ENCODE results near the gene RASD1.

RASD1 gene

DNA sequence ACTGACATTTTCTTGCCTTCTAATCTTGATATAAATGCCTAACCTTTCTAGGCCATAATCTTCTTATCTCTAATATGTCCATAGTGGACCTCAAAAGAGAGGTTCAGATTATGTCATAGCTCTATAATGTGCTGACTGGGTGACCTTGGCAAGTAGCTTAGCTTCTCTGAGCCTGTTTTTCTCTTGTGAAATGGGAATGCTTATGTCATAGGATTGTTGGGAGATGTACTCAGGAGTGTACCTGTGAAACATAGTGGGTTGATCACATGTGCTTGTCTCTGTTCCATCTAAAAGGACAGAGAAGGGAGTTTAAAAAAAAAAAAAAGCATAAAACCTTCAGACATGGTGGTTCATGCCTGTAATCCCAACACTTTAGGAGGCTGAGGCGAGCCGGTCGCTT, 17.0 kb downstream of the RASD1 start:
- no peak for TF ChIP-seq SPI1 (IDR thresholded peaks at IDR 0.05; ENCODE audit: borderline replicate concordance, low read depth)
- TF ChIP-seq, protein P1, sequence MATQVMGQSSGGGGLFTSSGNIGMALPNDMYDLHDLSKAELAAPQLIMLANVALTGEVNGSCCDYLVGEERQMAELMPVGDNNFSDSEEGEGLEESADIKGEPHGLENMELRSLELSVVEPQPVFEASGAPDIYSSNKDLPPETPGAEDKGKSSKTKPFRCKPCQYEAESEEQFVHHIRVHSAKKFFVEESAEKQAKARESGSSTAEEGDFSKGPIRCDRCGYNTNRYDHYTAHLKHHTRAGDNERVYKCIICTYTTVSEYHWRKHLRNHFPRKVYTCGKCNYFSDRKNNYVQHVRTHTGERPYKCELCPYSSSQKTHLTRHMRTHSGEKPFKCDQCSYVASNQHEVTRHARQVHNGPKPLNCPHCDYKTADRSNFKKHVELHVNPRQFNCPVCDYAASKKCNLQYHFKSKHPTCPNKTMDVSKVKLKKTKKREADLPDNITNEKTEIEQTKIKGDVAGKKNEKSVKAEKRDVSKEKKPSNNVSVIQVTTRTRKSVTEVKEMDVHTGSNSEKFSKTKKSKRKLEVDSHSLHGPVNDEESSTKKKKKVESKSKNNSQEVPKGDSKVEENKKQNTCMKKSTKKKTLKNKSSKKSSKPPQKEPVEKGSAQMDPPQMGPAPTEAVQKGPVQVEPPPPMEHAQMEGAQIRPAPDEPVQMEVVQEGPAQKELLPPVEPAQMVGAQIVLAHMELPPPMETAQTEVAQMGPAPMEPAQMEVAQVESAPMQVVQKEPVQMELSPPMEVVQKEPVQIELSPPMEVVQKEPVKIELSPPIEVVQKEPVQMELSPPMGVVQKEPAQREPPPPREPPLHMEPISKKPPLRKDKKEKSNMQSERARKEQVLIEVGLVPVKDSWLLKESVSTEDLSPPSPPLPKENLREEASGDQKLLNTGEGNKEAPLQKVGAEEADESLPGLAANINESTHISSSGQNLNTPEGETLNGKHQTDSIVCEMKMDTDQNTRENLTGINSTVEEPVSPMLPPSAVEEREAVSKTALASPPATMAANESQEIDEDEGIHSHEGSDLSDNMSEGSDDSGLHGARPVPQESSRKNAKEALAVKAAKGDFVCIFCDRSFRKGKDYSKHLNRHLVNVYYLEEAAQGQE (IDR thresholded peaks at IDR 0.05; ENCODE audit: insufficient replicate concordance, low read depth): no peak
- TF ChIP-seq, protein P2, sequence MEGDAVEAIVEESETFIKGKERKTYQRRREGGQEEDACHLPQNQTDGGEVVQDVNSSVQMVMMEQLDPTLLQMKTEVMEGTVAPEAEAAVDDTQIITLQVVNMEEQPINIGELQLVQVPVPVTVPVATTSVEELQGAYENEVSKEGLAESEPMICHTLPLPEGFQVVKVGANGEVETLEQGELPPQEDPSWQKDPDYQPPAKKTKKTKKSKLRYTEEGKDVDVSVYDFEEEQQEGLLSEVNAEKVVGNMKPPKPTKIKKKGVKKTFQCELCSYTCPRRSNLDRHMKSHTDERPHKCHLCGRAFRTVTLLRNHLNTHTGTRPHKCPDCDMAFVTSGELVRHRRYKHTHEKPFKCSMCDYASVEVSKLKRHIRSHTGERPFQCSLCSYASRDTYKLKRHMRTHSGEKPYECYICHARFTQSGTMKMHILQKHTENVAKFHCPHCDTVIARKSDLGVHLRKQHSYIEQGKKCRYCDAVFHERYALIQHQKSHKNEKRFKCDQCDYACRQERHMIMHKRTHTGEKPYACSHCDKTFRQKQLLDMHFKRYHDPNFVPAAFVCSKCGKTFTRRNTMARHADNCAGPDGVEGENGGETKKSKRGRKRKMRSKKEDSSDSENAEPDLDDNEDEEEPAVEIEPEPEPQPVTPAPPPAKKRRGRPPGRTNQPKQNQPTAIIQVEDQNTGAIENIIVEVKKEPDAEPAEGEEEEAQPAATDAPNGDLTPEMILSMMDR (IDR thresholded peaks at IDR 0.05; ENCODE audit: insufficient read depth, low read length): no peak
- no peak for TF ChIP-seq GABPA (IDR thresholded peaks at IDR 0.05; ENCODE audit: low read depth)
- TF ChIP-seq POLR2AphosphoS5 (IDR thresholded peaks at IDR 0.05; ENCODE audit: low read depth): no peak
- no peak overlapping the region for H3K27ac ChIP-seq (replicated peaks)
- H3K4me3 ChIP-seq (replicated peaks; ENCODE audit: insufficient read depth, low read length): no peak overlapping the region
- H3K27me3 ChIP-seq (ENCODE audit: insufficient read depth, poor library complexity, severe bottlenecking): no peaks in the 10 kb centered on the region
- no peak for DNase-seq (ENCODE audit: low read depth in 1 of 2, low spot score in 1 of 2)

DNA sequence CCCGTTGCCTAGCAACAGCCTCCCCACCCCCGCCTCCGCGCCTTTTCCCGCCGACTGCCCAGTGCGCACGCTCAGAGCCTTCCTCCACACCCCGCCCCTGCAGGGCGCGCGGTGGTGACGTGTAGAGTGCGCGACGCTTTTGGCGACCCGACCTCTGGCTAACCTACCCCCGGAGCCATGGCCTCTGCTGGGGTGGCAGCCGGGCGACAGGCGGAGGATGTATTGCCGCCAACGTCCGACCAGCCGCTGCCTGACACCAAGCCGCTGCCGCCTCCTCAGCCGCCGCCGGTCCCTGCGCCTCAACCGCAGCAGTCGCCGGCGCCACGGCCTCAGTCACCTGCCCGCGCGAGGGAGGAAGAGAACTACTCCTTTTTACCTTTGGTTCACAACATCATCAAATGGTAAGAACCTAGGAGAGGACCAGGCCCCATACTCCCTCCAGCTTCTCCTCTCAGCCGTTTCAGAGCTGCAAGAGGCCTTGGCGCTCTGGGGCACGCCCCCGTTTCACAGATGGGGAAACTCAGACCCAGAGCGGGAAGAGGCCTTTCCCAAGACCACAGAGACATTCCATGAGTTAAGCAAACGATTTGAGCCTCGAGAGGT, 19.2 kb downstream of the RASD1 start, which contains the start of gene MED9:
Gene MED9 (plus strand): TSS at position 136 of the 603 bp plus-strand sequence. CDS start 42 bp downstream, at position 178.
- Histone ChIP-seq H3K27ac (replicated peaks) (peak within 1 kb of the TSS; percentile 91), H3K27me3 (ENCODE audit: insufficient read depth, poor library complexity, severe bottlenecking) (no peaks in the 10 kb centered on the region), H3K4me3 (replicated peaks; ENCODE audit: insufficient read depth, low read length) (peak within 1 kb of the TSS; percentile 74)
- TF ChIP-seq SPI1 (IDR thresholded peaks at IDR 0.05; ENCODE audit: borderline replicate concordance, low read depth) (no peak), POLR2AphosphoS5 (IDR thresholded peaks at IDR 0.05; ENCODE audit: low read depth) (peak; percentile 39; the same call in 1 of the 2 replicates)
- peak; percentile 65 to 82 for DNase-seq (ENCODE audit: low read depth in 1 of 2, low spot score in 1 of 2)

DNA sequence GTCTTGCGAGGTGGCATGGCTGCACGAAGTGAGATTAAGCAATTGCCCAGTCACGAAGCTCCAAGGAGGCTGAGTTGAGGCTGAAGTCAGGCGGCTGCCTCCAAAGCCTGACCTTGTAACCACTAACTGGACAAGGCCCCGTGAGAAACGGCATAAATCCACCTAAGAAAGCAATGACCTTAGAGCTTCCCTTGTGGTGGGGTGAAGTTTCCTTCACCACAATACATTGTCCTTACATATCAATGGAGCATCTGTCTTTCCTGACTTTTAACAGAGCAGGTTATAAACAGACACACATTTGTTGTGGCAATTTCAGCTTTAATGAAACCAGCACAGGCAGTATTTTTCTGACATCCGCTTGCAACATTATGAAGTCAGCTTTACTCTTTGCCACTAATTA, 21.9 kb downstream of the RASD1 start:
- TF ChIP-seq SPI1 (IDR thresholded peaks at IDR 0.05; ENCODE audit: borderline replicate concordance, low read depth) (no peak), GABPA (IDR thresholded peaks at IDR 0.05; ENCODE audit: low read depth) (no peak), POLR2AphosphoS5 (IDR thresholded peaks at IDR 0.05; ENCODE audit: low read depth) (no peak)
- TF ChIP-seq, protein P1 (IDR thresholded peaks at IDR 0.05; ENCODE audit: insufficient replicate concordance, low read depth): no peak
- TF ChIP-seq, protein P2 (IDR thresholded peaks at IDR 0.05; ENCODE audit: insufficient read depth, low read length): no peak
- DNase-seq (ENCODE audit: low read depth in 1 of 2, low spot score in 1 of 2): no peak
- Histone ChIP-seq H3K4me3 (replicated peaks; ENCODE audit: insufficient read depth, low read length) (no peak overlapping the region), H3K27me3 (ENCODE audit: insufficient read depth, poor library complexity, severe bottlenecking) (no peaks in the 10 kb centered on the region), H3K27ac (replicated peaks) (no peak overlapping the region)

DNA sequence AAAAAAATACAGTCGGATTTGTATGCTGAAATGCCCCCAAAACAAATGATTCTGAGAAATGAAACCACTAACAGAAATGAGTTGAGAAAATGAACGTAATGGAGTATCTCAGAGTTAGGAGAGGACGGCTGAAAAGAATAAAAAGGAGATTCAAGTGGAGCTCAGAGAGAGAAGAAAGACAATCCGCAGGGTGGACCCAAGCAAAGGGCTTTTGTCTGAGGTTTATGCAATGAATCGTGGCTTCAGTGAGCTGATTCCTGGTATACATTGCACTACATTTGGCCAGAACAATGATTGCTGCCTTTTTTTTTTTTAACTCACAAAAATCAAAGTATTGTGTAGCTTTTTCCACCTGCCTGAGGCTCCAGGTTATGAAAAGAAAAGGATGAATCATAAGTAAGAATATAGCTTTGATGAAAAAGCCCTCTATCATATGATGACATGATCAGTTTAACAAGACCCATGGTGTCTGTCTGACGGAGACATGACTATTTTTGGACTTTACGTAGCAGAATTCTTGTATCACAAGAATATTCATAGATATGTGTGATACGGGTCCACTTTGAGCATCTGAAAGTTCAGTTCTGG, 23.8 kb downstream of the RASD1 start:
- no peak for DNase-seq (ENCODE audit: low read depth in 1 of 2, low spot score in 1 of 2)
- H3K4me3 ChIP-seq (replicated peaks; ENCODE audit: insufficient read depth, low read length): no peak overlapping the region
- no peaks in the 10 kb centered on the region for H3K27me3 ChIP-seq (ENCODE audit: insufficient read depth, poor library complexity, severe bottlenecking)
- TF ChIP-seq, protein P1 (IDR thresholded peaks at IDR 0.05; ENCODE audit: insufficient replicate concordance, low read depth): no peak
- TF ChIP-seq SPI1 (IDR thresholded peaks at IDR 0.05; ENCODE audit: borderline replicate concordance, low read depth): no peak
- TF ChIP-seq, protein P2 (IDR thresholded peaks at IDR 0.05; ENCODE audit: insufficient read depth, low read length): no peak
- TF ChIP-seq GABPA (IDR thresholded peaks at IDR 0.05; ENCODE audit: low read depth): no peak
- no peak for TF ChIP-seq POLR2AphosphoS5 (IDR thresholded peaks at IDR 0.05; ENCODE audit: low read depth)
- H3K27ac ChIP-seq (replicated peaks): no peak overlapping the region

Measured in HL-60 (cell line).